ENCODE data around the gene SPNS1. TPM values are rescaled to one million over a fixed set of nuclear protein-coding genes. Genes with fewer than 3 reads are reported as not detected.

SPNS1 gene
- total and polyA plus RNA-seq, 4 donors = 11.5 to 20.5 (median 15.7) TPM

DNA sequence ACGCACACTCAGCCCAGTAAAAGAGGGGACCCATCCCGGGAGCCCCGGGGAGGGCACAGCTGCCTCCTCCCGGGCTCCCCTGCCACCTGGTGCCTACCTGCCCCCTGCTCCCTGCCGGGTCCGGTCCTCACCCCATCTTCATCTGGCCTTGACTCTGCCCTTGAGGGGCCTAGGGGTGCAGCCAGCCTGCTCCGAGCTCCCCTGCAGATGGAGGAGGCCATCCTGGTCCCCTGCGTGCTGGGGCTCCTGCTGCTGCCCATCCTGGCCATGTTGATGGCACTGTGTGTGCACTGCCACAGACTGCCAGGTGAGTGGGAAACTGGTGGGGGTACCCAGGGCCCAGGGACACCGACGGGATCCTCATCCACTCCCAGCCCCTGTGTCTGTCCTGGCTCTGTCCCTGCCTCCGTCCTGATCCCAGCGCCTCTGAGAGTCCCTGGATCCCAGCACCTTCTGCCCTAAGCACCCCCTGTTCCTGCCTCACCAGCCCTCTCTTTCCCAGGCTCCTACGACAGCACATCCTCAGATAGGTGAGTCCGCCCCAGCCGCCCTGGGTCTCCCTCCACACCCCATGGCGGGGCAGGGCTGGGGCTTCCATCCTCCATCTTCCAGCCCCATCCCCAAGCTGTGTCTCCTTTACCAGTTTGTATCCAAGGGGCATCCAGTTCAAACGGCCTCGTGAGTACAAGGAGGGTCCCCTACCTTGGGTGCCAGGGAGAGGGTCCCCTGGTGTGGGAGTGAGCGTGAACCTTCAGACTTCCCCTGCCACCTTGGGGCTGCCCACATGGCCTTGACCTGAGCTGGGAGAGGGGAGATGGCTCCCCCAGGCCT lies 10.8 kb downstream of the SPNS1 start (continued):
- TF ChIP-seq, protein P1, sequence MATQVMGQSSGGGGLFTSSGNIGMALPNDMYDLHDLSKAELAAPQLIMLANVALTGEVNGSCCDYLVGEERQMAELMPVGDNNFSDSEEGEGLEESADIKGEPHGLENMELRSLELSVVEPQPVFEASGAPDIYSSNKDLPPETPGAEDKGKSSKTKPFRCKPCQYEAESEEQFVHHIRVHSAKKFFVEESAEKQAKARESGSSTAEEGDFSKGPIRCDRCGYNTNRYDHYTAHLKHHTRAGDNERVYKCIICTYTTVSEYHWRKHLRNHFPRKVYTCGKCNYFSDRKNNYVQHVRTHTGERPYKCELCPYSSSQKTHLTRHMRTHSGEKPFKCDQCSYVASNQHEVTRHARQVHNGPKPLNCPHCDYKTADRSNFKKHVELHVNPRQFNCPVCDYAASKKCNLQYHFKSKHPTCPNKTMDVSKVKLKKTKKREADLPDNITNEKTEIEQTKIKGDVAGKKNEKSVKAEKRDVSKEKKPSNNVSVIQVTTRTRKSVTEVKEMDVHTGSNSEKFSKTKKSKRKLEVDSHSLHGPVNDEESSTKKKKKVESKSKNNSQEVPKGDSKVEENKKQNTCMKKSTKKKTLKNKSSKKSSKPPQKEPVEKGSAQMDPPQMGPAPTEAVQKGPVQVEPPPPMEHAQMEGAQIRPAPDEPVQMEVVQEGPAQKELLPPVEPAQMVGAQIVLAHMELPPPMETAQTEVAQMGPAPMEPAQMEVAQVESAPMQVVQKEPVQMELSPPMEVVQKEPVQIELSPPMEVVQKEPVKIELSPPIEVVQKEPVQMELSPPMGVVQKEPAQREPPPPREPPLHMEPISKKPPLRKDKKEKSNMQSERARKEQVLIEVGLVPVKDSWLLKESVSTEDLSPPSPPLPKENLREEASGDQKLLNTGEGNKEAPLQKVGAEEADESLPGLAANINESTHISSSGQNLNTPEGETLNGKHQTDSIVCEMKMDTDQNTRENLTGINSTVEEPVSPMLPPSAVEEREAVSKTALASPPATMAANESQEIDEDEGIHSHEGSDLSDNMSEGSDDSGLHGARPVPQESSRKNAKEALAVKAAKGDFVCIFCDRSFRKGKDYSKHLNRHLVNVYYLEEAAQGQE (IDR thresholded peaks at IDR 0.05) = no peak
- TF ChIP-seq NR2F2 (IDR thresholded peaks at IDR 0.05) (no peak), GABPA (IDR thresholded peaks at IDR 0.05 in 1 of 2, conservative IDR thresholded peaks at IDR 0.05 in 1 of 2) (no peak)

DNA sequence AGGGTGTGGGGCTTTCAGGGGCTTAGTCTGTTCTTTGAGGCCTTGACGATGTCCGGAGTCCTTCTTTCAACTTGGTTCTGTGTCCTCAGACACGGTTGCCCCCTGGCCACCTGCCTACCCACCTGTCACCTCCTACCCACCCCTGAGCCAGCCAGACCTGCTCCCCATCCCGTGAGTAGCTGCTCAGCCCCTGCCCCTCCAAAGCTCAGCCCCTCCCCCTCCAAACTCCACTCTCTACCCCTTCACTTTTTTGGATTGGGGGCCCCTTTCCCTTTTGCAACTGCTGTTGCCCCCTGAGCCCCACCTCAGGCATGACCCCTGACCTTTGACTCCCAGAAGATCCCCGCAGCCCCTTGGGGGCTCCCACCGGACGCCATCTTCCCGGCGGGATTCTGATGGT lies 11.5 kb downstream of the SPNS1 start:
- TF ChIP-seq FOXA2 (IDR thresholded peaks at IDR 0.05) (no peak), NR2F2 (IDR thresholded peaks at IDR 0.05) (no peak), EGR1 (IDR thresholded peaks at IDR 0.05; ENCODE audit: low read depth in 2 of 2) (no peak), SP1 (IDR thresholded peaks at IDR 0.05) (no peak), FOXA1 (IDR thresholded peaks at IDR 0.05) (no peak), GABPA (IDR thresholded peaks at IDR 0.05 in 1 of 2, conservative IDR thresholded peaks at IDR 0.05 in 1 of 2) (no peak), YY1 (IDR thresholded peaks at IDR 0.05) (no peak), JUND (IDR thresholded peaks at IDR 0.05) (no peak), RXRA (IDR thresholded peaks at IDR 0.05) (no peak), HNF4G (IDR thresholded peaks at IDR 0.05) (no peak), TAF1 (conservative IDR thresholded peaks at IDR 0.05) (no peak), HNF4A (conservative IDR thresholded peaks at IDR 0.05) (no peak)
- TF ChIP-seq, protein P2, sequence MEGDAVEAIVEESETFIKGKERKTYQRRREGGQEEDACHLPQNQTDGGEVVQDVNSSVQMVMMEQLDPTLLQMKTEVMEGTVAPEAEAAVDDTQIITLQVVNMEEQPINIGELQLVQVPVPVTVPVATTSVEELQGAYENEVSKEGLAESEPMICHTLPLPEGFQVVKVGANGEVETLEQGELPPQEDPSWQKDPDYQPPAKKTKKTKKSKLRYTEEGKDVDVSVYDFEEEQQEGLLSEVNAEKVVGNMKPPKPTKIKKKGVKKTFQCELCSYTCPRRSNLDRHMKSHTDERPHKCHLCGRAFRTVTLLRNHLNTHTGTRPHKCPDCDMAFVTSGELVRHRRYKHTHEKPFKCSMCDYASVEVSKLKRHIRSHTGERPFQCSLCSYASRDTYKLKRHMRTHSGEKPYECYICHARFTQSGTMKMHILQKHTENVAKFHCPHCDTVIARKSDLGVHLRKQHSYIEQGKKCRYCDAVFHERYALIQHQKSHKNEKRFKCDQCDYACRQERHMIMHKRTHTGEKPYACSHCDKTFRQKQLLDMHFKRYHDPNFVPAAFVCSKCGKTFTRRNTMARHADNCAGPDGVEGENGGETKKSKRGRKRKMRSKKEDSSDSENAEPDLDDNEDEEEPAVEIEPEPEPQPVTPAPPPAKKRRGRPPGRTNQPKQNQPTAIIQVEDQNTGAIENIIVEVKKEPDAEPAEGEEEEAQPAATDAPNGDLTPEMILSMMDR (IDR thresholded peaks at IDR 0.05; ENCODE audit: low read depth, low read length, missing input control) = no peak
- TF ChIP-seq, protein P1 (IDR thresholded peaks at IDR 0.05) = no peak
- TF ChIP-seq, protein P3, sequence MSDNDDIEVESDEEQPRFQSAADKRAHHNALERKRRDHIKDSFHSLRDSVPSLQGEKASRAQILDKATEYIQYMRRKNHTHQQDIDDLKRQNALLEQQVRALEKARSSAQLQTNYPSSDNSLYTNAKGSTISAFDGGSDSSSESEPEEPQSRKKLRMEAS (IDR thresholded peaks at IDR 0.05) = no peak
- TF ChIP-seq, protein P4, sequence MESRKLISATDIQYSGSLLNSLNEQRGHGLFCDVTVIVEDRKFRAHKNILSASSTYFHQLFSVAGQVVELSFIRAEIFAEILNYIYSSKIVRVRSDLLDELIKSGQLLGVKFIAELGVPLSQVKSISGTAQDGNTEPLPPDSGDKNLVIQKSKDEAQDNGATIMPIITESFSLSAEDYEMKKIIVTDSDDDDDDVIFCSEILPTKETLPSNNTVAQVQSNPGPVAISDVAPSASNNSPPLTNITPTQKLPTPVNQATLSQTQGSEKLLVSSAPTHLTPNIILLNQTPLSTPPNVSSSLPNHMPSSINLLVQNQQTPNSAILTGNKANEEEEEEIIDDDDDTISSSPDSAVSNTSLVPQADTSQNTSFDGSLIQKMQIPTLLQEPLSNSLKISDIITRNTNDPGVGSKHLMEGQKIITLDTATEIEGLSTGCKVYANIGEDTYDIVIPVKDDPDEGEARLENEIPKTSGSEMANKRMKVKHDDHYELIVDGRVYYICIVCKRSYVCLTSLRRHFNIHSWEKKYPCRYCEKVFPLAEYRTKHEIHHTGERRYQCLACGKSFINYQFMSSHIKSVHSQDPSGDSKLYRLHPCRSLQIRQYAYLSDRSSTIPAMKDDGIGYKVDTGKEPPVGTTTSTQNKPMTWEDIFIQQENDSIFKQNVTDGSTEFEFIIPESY (IDR thresholded peaks at IDR 0.05) = no peak
- TF ChIP-seq, protein P5, sequence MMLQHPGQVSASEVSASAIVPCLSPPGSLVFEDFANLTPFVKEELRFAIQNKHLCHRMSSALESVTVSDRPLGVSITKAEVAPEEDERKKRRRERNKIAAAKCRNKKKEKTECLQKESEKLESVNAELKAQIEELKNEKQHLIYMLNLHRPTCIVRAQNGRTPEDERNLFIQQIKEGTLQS (IDR thresholded peaks at IDR 0.05) = no peak
- no peak for DNase-seq (ENCODE audit: low spot score)
- Histone ChIP-seq H3K9me3 (ENCODE audit: control insufficient read depth in 4 of 4, low read length in 3 of 4) (peaks cover 0 to 3% (median 0%) of the 10 kb centered on the region in 4 donors), H3K27ac (ENCODE audit: low read depth in 1 of 2, low read length in 2 of 2) (no peak overlapping the region), H3K9ac (ENCODE audit: low read depth in 1 of 2, low read length in 2 of 2) (no peak overlapping the region), H3K27me3 (ENCODE audit: control insufficient read depth in 4 of 4, insufficient read depth in 4 of 4, low read length in 3 of 4) (no peaks in the 10 kb centered on the region), H3K4me3 (ENCODE audit: low read depth in 1 of 3, low read length in 3 of 3) (no peak overlapping the region), H3K4me1 (ENCODE audit: control insufficient read depth in 4 of 4, insufficient read depth in 4 of 4, low read length in 3 of 4) (no peaks in the 10 kb centered on the region), H3K36me3 (ENCODE audit: control insufficient read depth in 4 of 4, insufficient read depth in 3 of 4, low read depth in 1 of 4, low read length in 3 of 4) (peaks cover 6 to 49% (median 9%) of the 10 kb centered on the region in 4 donors)
- 91% methylated on average over 9 of the region's 9 CpGs for WGBS

All from liver (tissue), 9 donors.